IPS-18c (cell line): Measurements from ENCODE around the gene EFHD2.
"Not testable (repeated sequence)": the region's sequence is repeated elsewhere in the genome, so short reads cannot be mapped to it uniquely, and the experiment has no call there.

Experiments
- H3K4me3 ChIP-seq: 2 replicates; pipeline ENCODE4 v1.7.0; 2013; ENCODE audit warnings: low read depth, mild to moderate bottlenecking, low read length, moderate library complexity; ENCODE audit not compliant: insufficient read depth
- H3K9me3 ChIP-seq: one replicate; pipeline ENCODE4 v1.6.1; 2013; ENCODE audit warnings: mild to moderate bottlenecking, low read length, moderate library complexity; ENCODE audit not compliant: control insufficient read depth, insufficient read depth

The EFHD2 gene

GRCh38 chr1:15384301-15384901, 25.3 kb upstream of the EFHD2 start:
- Histone ChIP-seq H3K9me3 (no peaks in the 10 kb centered on the region), H3K4me3 (peak overlapping the region; percentile 16; the same call in 1 of the 2 replicates)

DNA sequence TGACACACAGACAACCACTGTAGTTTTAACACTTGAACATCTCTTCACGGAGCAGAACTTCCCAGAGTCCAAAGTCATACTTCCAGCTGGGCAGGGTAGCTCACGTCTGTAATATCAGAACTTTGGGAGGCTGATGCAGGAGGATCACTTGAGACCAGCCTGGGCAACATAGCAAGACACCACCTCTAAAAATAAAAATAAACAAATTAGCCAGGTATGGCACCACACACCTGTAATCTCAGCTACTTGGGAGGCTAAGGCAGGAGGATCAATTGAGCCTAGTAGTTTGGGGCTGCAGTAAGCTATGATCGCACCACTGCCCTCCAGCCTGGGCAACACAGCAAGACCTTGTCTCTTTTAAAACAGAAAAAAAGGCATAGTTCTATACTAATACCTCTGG, 24.3 kb upstream of the EFHD2 start:
- no peaks in the 10 kb centered on the region for H3K9me3 ChIP-seq
- no peak overlapping the region for H3K4me3 ChIP-seq

DNA sequence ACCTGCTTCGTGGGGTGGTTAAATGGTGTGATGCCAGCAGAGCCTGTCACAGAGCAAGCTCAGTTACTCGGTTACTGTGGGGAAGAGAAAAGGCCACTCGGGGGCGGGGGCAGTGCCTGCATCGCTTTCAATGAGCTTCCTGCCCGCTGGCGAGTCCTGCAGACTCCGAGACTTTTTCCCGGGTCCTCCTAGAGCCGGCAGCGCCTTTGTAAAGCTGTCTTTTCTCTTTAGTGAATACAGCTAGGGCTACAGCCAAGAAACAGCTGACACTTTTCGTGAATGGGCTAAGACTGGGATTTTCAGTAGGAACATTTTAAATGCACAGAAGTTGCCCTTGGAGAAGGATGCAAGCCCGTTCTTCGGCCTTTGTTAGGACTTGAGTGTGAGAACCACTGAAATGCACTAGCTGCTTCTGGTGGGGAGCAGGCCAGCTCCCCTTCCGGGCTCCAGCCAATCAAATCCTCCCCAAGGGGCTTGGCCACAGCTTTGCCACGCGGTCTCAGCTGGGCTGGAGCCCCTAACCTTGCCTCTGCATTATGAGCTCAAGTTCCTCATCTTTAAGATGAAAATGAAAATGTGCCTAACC, 23.4 kb upstream of the EFHD2 start:
- H3K9me3 ChIP-seq = no peaks in the 10 kb centered on the region
- H3K4me3 ChIP-seq = no peak overlapping the region

DNA sequence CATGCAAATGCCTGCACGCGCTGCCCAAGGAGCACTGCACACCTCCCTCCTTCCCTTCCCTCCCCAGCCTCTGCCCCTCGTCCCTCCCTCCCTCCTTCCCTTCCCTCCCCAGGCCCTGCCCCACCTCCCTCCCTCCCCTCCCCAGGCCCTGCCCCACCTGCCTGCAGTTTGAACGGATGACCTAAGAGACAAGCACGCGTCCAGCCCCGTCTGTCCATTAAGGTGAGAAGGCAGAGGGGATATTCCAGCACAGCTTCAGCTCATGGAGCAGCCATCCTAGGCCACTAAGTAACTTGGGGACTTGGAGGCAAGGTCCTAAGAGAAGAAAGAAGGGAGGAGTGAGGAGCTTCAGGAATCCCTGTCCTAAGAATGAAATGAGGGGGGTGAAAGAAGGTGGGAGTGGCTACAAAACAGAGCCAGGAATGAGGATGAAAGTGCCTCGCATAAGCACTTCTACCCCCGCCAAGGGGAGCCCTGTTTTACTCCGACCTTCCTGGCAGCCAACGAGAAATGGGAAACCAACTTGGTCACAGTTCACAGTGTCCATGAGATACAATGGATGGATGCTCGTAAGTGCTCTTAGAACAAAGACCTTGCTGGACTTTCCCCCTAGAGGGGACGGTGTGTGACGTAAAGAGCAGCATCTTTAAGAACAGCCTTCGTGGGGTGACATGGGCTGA, 21.3 kb upstream of the EFHD2 start:
- no peak overlapping the region for H3K4me3 ChIP-seq
- peaks cover 2% of the 10 kb centered on the region for H3K9me3 ChIP-seq

DNA sequence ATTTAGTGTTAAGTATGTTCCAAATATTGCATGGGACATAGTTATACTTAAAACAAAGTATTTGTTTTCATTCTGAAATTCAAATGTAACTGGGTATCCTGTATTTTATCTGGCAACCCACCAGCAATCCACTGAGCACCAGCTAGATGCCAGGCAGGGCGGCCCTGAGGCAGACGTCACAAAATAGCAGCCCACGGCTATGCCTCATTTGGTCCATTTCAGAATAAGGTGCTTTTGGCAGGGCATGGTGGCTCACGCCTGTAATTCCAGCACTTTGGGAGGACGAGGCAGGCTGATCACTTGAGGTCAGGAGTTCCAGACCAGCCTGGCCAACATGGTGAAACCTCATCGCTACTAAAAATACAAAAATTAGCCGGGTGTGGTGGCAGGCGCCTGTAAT, 19.9 kb upstream of the EFHD2 start:
- not testable (repeated sequence) for H3K4me3 ChIP-seq

GRCh38 chr1:15390667-15391066, 19.0 kb upstream of the EFHD2 start:
- H3K9me3 ChIP-seq = peaks cover 2% of the 10 kb centered on the region
- no peak overlapping the region for H3K4me3 ChIP-seq

More for the DNA sequence above, 19.9 kb upstream of the EFHD2 start:
- H3K9me3 ChIP-seq = not testable (repeated sequence)

GRCh38 chr1:15391366-15391765, 18.3 kb upstream of the EFHD2 start:
- Histone ChIP-seq H3K9me3 (peaks cover 2% of the 10 kb centered on the region), H3K4me3 (no peak overlapping the region)

- Histone ChIP-seq H3K9me3 (peaks cover 4% of the 10 kb centered on the region), H3K4me3 (no peak overlapping the region)
These were observed 16.0 kb upstream of the EFHD2 start for GRCh38 chr1:15393475-15394257.

DNA sequence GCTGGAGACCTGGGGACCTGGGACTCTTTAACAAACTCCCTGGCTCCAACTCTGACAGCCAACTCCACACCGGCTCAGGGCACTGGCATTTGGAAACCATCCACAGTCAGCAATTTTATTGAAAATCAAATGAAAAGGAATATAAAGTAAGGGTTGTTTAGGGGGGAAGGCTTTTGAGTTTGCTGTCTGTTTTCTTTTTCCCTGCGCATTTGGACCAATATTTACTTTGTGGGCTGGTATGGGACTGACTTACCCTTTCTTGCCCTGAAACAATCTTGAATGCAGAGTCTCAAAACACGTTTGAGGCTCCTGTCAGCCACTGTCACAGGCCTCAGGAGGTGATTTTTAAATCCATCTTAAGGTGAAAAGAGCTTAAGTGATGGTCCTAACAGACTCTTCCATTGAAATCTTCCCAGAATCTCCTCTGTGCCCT, 15.4 kb upstream of the EFHD2 start:
- Histone ChIP-seq H3K9me3 (peaks cover 4% of the 10 kb centered on the region), H3K4me3 (no peak overlapping the region)

DNA sequence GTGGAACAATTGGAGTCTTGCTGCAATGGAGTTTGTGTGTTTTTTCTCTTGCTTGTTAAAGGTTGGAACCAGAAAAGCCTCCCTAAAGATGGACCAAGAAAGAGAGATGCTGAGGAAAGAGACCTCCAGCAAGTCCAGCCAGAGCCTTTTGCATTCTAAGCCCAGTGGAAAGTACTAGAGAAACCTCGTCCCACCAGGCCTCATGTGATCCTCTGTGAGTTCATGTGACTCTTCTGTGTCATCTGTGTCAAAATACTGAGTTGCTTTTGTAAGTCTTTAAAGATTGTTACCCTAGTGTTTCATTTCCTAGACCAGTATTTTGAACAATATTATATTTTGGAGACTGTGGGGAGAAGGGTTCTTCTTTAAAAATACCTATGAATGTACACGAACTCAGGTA, 12.5 kb upstream of the EFHD2 start:
- H3K4me3 ChIP-seq = no peak overlapping the region
- H3K9me3 ChIP-seq = peaks cover 7% of the 10 kb centered on the region

DNA sequence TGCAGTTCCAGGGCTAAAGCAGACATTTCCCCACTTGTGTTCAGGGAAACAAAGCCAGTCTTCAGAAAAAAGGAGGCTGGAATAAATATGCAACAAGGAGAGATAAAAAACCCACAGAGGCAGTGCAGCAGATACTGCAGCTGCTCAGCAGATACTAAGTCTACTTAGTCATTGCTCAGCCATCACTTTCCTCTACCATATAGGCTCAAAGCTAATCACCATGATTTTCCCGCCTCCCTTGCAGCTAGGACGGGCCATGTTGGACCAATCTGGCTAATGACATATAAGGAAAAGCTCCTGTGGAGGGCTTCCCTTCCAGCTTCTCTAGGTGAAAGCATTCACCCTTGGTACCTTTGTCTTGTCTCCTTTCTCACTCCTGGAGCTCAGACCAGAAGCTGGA, 10.0 kb upstream of the EFHD2 start:
- Histone ChIP-seq H3K4me3 (no peak overlapping the region), H3K9me3 (peaks cover 5% of the 10 kb centered on the region)

DNA sequence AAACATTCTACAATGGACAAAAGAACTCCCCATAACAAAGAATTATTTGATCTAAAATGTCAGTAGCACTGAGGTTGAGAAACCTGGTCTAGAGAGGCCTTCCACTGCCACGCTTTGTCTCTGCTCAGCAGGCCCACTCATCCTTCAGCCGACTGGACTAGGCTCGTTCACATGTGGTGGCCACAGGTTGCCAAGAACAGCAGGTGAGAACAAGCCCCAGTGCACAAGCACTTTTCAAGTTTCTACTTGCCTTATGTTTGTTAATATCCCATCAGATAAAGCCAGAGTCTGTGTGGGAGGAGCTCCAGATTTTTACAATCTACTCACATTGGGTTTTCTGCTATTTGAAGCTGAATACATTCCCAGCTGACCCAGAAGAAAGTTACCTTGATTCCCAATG, 9.1 kb upstream of the EFHD2 start:
- H3K4me3 ChIP-seq = no peak overlapping the region

GRCh38 chr1:15401391-15402055, 8.2 kb upstream of the EFHD2 start:
- Histone ChIP-seq H3K9me3 (peaks cover 5% of the 10 kb centered on the region), H3K4me3 (no peak overlapping the region)

More for the DNA sequence above, 9.1 kb upstream of the EFHD2 start:
- peaks cover 5% of the 10 kb centered on the region for H3K9me3 ChIP-seq

GRCh38 chr1:15402809-15403450, 6.8 kb upstream of the EFHD2 start:
- H3K9me3 ChIP-seq = peaks cover 3% of the 10 kb centered on the region
- H3K4me3 ChIP-seq = no peak overlapping the region

DNA sequence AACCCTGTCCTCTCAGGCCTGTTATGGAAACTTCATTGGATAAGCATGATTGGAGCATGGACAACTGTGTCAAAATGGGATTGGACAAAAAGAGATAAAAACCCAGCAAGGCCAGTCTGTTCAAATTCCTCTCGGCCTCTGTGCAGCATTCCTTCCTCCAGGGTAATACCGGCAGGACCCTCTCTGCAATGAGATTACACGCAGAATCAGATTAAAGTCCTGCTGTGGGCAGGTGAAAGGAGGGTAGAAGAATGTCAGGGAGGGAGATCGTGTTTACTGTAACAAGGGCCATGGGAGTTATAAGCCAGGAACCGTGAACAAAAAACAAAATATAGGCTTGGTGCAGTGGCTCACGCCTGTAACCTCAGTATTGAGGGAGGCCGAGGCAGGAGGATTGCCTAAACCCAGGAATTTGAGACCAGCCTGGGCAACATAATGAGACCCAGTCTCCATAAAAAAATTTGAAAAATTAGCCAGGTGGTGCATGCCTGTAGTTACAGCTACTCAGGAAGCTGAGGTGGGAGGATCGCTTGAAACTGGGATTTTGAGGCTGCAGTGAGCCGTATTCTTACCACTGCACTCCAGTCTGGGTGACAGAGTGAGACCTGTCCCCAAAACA, 5.6 kb upstream of the EFHD2 start:
- H3K9me3 ChIP-seq = peaks cover 3% of the 10 kb centered on the region
- H3K4me3 ChIP-seq = no peak overlapping the region

DNA sequence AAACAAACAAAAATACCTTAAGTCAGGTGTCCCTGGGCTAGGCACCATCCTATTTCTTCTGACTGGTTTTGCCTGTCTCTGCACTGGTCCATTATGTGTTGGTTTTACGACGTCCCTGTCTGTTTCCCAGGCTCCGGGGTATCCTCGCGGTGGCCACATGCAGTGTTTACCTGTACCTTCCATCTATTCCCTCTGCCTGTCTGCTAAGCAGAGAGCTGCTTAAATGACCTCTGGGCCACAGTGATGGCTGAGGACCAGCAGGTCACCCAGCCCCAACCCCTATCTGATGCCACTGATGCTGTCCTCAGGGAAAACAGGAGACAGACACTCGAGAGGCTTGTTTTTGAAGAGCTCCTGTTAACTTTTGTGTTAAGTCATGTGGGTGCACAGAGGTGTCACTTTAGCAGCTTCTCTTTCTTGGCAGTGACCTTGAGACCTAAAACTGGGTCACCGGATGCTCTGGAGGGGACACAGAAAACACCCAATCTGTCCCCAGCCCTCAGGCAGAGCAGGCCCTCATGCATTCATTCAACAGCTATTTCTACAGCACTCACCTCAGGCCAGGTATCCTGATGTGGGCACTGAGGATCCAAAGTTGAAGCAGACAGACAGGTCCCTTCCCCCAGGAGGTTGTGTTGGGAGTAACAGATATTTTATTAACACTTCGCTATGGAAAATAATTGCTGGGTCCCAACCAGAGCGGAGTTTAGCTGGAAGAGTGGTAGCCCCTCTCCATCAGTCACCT, 4.4 kb upstream of the EFHD2 start:
- Histone ChIP-seq H3K4me3 (no peak overlapping the region), H3K9me3 (no peaks in the 10 kb centered on the region)
